Breast epithelium (tissue), 4 donors: ENCODE data around the gene TECR. TPM values are rescaled to one million over a fixed set of nuclear protein-coding genes. Genes with fewer than 3 reads are reported as not detected.
"Not testable (repeated sequence)": the region's sequence is repeated elsewhere in the genome, so short reads cannot be mapped to it uniquely, and the experiment has no call there.

ENCODE experiments used
- DNase-seq, 2 donors: peaks; one replicate each; pipeline ENCODE4 v3.0.0-alpha.2; 2019; ENCODE audit warnings: low spot score in 2 of 2
- H3K27ac ChIP-seq, 2 donors: fragments of 200-600 bp; sonication (generic) in 1 of 2; one replicate each; pipeline ENCODE4 v1.5.1; 2016 to 2019; ENCODE audit warnings: mild to moderate bottlenecking in 1 of 2
- H3K27me3 ChIP-seq, 2 donors: fragments of 200-600 bp; sonication (generic) in 1 of 2; one replicate each; pipeline versions ENCODE4 v1.5.1 to v1.6.0; 2017 to 2019; ENCODE audit warnings: control low read depth in 1 of 2, mild to moderate bottlenecking in 1 of 2
- H3K36me3 ChIP-seq: fragments of 200-600 bp; one replicate; pipeline ENCODE4 v1.5.1; 2019
- H3K4me1 ChIP-seq, 2 donors: fragments of 200-600 bp; sonication (generic); one replicate each; pipeline ENCODE4 v1.5.1; 2016 to 2019; ENCODE audit warnings: control low read depth in 1 of 2
- H3K4me3 ChIP-seq, 3 donors: fragments of 200-600 bp; sonication (generic); 1 replicate in 2 of 3; 2 replicates in 1 of 3; pipeline ENCODE4 v1.5.1; 2016 to 2019; ENCODE audit warnings: mild to moderate bottlenecking in 3 of 3, moderate library complexity in 2 of 3
- H3K9me3 ChIP-seq, 2 donors: fragments of 200-600 bp; sonication (generic) in 1 of 2; one replicate each; pipeline ENCODE4 v1.5.1; 2016 to 2019; ENCODE audit warnings: control low read depth in 1 of 2
- POLR2A ChIP-seq: fragments of 450-650 bp; IDR thresholded peaks from one replicate; pipeline ENCODE4 v1.6.1; 2016; ENCODE audit warnings: antibody characterized with exemption, mild to moderate bottlenecking, moderate library complexity
- POLR2AphosphoS5 ChIP-seq, 3 donors: sonication (generic); formaldehyde crosslinking; IDR thresholded peaks; one replicate each; pipeline ENCODE4 v1.6.1; 2017; ENCODE audit warnings: antibody characterized with exemption in 3 of 3
- intact Hi-C: fragments of 100-400 bp; cut with DNase I; formaldehyde crosslinking; loops from one replicate; pipeline ENCODE4 v1.15.1; 2023; ENCODE audit warnings: low total_unique reads
- total RNA-seq, 3 donors: library from RNA; depleted of rRNA; stranded (reverse); fragments of >200 nt; gene quantifications; one replicate each; pipeline ENCODE4 v1.1.0, GENCODE V29; 2016
- TF ChIP-seq, protein P1 (sequence below), 3 donors: fragments of 450-650 bp; IDR thresholded peaks; one replicate each; pipeline ENCODE4 v1.5.1; 2016 to 2017; ENCODE audit warnings: antibody characterized with exemption in 3 of 3, mild to moderate bottlenecking in 3 of 3, moderate library complexity in 3 of 3

TECR gene
- total RNA-seq, 3 donors from 2014 or later, result 36.1 to 66.9 (median 43.4) TPM

DNA sequence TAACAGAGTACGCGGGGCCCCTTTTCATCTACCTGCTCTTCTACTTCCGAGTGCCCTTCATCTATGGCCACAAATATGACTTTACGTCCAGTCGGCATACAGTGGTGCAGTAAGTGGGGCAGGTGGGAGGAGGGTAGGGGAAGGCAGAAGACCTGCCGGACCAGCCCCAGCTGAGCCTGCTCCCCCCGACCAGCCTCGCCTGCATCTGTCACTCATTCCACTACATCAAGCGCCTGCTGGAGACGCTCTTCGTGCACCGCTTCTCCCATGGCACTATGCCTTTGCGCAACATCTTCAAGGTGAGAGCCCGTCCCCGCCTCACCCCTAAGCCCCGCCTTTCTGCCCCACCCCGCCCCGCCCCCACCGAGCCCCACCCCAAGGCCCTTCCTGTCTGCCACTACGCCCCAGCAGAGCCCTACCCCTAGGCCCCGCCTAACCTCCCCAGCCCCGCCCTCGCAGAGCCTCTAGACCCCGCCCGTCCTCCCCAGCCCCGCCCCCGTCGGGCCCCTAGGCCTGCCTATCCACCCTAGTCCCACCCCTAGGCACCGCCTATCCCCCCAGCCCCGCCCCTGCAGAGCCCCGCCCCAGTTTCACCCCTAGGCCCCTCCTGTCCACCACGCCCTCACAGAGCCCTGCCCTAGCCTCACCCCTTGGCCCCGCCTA is 34.7 kb downstream of the TECR start:
- no peaks in the 10 kb centered on the region for H3K36me3 ChIP-seq
- no peaks in the 10 kb centered on the region for H3K27me3 ChIP-seq
- no peak overlapping the region for H3K4me3 ChIP-seq
- TF ChIP-seq POLR2A (no peak), POLR2AphosphoS5 (IDR thresholded peaks at IDR 0.05) (no peak)
- TF ChIP-seq, protein P1, sequence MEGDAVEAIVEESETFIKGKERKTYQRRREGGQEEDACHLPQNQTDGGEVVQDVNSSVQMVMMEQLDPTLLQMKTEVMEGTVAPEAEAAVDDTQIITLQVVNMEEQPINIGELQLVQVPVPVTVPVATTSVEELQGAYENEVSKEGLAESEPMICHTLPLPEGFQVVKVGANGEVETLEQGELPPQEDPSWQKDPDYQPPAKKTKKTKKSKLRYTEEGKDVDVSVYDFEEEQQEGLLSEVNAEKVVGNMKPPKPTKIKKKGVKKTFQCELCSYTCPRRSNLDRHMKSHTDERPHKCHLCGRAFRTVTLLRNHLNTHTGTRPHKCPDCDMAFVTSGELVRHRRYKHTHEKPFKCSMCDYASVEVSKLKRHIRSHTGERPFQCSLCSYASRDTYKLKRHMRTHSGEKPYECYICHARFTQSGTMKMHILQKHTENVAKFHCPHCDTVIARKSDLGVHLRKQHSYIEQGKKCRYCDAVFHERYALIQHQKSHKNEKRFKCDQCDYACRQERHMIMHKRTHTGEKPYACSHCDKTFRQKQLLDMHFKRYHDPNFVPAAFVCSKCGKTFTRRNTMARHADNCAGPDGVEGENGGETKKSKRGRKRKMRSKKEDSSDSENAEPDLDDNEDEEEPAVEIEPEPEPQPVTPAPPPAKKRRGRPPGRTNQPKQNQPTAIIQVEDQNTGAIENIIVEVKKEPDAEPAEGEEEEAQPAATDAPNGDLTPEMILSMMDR (IDR thresholded peaks at IDR 0.05), result no peak
- H3K27ac ChIP-seq, result peak overlapping the region; percentile 7 to 92
- peaks cover 18 to 30% of the 10 kb centered on the region in 2 donors for H3K4me1 ChIP-seq
- H3K9me3 ChIP-seq, result no peaks in the 10 kb centered on the region
- no peak for DNase-seq
- intact Hi-C loops, result loop anchor here (10.0 kb wide), 1 partner anchor 121 kb away; no protein-coding TSS in a partner anchor

DNA sequence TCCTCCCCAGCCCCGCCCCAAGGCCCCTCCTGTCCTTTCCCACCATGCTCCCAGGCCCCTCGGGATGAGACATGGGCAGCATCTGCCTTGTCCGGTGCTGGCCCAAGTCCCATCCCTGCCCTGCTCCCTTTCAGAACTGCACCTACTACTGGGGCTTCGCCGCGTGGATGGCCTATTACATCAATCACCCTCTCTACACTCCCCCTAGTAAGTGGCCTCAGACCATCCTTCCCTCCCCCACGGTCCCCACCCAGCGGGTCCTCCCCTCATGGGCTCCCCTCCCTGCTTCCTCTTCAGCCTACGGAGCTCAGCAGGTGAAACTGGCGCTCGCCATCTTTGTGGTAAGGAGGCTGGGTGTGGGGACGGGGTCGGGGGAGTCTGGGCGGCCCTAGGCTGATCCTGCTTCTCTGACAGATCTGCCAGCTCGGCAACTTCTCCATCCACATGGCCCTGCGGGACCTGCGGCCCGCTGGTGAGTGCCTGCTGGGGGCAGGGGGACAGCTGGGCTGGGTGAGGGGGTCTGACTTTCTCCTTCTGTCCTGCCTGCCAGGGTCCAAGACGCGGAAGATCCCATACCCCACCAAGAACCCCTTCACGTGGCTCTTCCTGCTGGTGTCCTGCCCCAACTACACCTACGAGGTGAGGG is 35.4 kb downstream of the TECR start:
- not testable (repeated sequence) for H3K9me3 ChIP-seq, H3K27me3 ChIP-seq, H3K4me3 ChIP-seq, DNase-seq, H3K36me3 ChIP-seq
- Histone ChIP-seq H3K4me1 (peaks cover 18 to 30% of the 10 kb centered on the region in 2 donors), H3K27ac (peak overlapping the region; percentile 7 to 54)
- intact Hi-C loops, result loop anchor here (10.0 kb wide), 1 partner anchor 120 kb away; no protein-coding TSS in a partner anchor

DNA sequence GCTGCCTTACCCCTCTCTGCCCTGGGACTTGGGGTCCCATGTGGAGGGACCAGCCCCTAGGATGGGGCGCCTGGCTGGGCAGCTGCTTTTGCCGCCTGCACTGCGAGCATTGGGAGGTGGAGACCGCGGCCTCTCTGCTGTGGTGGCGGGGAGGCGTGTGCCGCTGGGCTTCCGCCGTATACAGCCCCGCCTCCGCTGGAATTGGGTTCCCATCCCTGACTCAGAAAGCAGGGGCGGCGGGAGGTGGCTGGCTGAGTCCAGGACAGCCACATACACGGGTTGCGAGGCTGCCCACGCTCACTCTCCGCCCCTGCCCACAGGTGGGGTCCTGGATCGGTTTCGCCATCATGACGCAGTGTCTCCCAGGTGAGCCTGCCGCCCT is 35.9 kb downstream of the TECR start:
- H3K4me3 ChIP-seq, result no peak overlapping the region
- H3K27ac ChIP-seq, result peak overlapping the region; percentile 7 to 54
- peaks cover 15 to 28% of the 10 kb centered on the region in 2 donors for H3K4me1 ChIP-seq
- H3K36me3 ChIP-seq, result no peaks in the 10 kb centered on the region
- no peak for DNase-seq
- intact Hi-C loops, result loop anchor here (10.0 kb wide), 1 partner anchor 120 kb away; no protein-coding TSS in a partner anchor
- H3K27me3 ChIP-seq, result no peaks in the 10 kb centered on the region
- TF ChIP-seq, protein P1 (IDR thresholded peaks at IDR 0.05), result no peak
- TF ChIP-seq POLR2AphosphoS5 (IDR thresholded peaks at IDR 0.05) (no peak), POLR2A (no peak)
- H3K9me3 ChIP-seq, result no peaks in the 10 kb centered on the region

DNA sequence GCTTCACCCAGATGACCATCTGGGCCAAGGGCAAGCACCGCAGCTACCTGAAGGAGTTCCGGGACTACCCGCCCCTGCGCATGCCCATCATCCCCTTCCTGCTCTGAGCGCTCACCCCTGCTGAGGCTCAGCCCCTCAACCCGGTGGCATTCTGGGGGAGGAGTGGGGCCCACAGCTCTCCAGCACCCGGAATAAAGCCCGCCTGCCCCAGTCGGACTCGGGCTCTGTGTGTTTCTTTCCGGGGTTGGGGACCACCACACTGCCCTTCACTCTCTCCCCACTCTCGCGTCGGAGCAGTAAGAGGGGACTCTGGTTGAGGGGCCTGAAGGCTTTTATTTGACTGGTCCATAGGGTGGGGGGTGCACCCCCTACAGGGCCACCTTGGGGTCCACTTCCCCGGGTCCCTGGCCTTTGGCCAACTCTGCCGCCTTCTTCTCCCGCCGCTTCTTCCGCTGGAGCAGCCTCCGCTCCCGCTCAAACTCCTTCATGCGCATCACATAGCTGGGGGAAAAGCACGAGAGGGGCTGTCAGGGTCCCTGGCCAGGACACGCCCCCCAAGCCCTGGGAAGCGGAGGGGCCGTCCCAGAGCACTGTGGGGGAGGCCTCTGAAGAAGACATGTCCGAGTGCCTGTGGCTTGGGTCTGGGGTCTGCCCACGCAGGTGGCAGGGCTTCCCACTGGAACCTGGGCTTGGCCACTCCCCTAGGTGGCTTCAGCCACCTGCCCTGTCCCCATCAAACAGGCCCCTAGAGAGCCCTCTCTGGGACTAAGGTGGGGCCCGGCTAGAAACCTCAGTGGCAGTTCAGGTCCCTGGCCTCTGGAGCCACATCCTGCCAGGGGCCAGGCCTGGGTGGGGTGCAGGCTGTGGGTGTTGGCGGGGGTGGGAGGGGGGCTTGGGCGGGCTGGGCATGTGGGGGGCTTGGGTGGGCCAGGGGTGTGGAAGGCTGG is 36.6 kb downstream of the TECR start:
- no peak for DNase-seq
- no peaks in the 10 kb centered on the region for H3K27me3 ChIP-seq
- H3K27ac ChIP-seq, result peak overlapping the region in 1 of 2 donors; percentile 54
- H3K4me3 ChIP-seq, result no peak overlapping the region
- no peaks in the 10 kb centered on the region for H3K9me3 ChIP-seq
- TF ChIP-seq POLR2AphosphoS5 (IDR thresholded peaks at IDR 0.05) (no peak), POLR2A (no peak)
- TF ChIP-seq, protein P1 (IDR thresholded peaks at IDR 0.05), result no peak
- no peaks in the 10 kb centered on the region for H3K36me3 ChIP-seq
- H3K4me1 ChIP-seq, result peaks cover 13 to 30% of the 10 kb centered on the region in 2 donors
- intact Hi-C loops, result loop anchor here (10.0 kb wide), 1 partner anchor 119 kb away; no protein-coding TSS in a partner anchor

DNA sequence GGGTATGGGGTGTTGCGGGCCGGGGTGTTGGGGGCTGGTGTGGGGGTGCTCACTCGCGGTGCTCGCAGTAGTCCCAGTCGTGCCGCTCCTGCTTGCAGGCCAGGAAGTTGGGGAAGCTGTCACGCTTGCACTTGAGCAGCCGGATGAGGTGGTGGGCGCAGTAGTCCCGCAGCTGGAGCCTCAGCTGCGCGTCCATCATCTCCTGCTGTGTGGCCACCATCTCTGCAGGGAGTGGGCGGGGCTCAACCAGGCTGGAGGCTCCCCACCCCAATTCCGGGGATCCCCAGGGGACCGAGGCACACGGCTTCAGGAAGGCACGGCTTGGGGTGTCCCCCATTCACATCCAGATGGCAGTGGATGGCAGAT is 37.3 kb downstream of the TECR start:
- DNase-seq, result no peak

More for the DNA sequence above, 37.3 kb downstream of the TECR start:
- Histone ChIP-seq H3K27ac (no peak overlapping the region), H3K9me3 (no peaks in the 10 kb centered on the region), H3K27me3 (no peaks in the 10 kb centered on the region), H3K36me3 (no peaks in the 10 kb centered on the region), H3K4me3 (no peak overlapping the region), H3K4me1 (peaks cover 12 to 26% of the 10 kb centered on the region in 2 donors)
- intact Hi-C loops, result loop anchor here (10.0 kb wide), 1 partner anchor 118 kb away; no protein-coding TSS in a partner anchor
- no peak for TF ChIP-seq POLR2A
- TF ChIP-seq POLR2AphosphoS5 (IDR thresholded peaks at IDR 0.05), result no peak
- TF ChIP-seq, protein P1 (IDR thresholded peaks at IDR 0.05), result no peak
